GM18498 (cell line): ENCODE measurements around the gene INO80.

Experiments used
- ATAC-seq: cut with Tn5 transposase; IDR thresholded peaks from one replicate; pipeline ENCODE4 v1.9.1; 2021; ENCODE audit warnings: mild to moderate bottlenecking, moderate library complexity; ENCODE audit not compliant: unreplicated experiment

The INO80 gene

DNA sequence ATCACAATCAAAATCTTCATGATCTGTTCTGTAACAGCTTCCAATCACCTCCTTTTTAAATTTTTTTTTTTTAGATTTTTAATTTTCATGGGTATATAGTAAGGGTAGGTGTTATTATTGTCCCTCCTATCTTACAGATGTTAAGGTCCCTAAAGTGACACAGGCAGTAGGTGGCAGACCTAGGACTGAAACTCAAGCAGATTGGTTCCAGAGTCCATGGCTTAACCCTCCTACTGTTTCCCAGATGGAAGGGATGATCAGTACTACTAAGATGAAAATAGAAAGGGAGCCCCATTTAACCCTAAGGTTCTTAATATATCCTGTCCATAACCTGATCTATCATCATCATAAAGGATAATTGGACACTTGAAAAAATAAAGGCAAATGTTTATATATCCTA, 105.7 kb downstream of the INO80 start:
- ATAC-seq = no peak

DNA sequence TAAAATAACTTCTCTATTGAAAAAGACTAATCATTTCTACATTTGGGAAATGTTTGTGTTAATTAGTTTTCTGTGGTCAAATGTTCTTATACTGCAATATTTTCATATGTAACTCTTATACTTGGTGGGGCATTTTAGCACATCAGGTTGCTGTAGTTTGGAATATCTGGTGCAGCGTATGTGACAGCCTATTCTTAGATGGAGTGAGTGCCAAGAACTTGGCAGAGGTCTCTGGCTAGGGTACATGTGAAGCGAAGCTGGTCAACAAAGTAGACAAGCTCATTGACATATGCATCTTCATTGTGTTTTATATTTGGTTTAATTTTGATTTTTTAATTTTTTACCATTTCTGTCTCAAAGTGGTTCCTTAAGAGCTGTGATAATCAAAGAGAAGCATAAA, 109.6 kb downstream of the INO80 start:
- ATAC-seq = no peak

DNA sequence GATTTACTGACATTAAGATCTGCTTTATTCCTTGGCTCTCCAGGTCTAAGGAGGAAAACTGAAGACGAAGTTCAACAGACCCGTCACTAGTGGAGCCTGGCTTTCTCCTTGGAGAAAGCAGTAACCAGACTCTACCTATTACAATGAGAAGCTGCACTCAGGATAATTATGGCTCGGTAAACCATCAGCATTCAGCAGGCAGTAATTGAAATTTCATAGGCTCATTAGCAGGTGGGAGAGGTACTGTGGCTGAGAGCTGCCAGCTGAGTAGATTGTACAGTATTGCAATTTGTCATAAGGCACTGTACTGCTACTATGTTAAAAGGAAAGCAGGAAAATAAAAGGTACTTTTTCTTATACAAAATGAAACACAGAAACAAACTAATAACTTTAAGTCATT, 111.6 kb downstream of the INO80 start:
- ATAC-seq = no peak

DNA sequence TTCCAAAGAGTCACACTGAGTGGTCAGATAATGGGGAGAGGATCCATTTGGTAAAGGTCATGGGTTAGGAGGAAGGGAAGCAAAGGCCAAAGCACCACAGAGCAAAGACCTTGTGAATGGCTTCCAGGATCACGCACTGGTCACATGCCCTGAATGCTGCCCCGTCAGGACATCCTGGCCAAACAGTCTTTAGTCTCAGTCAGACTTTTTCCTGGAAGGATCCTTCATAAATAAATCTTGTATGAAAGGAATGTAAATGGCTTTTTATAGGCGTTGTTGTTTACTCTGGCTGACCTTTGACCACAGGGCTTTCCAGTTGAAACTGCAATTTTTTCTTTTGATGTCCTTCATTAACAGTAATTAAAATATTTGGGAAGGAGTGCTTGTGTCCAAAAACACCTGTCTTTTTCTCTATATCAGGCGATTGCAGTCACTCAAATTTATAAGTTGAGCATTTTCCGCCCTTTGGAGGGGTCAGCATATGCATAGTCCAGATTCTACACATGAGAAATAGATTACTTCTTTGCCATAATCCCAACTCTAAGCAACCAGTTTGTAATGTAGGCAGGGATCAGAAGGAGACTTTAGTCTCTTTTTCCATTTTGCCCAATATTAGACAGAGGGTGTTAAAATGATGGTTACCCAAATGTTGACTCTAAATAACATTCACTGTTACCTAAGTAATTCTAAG, 114.4 kb downstream of the INO80 start:
- no peak for ATAC-seq

DNA sequence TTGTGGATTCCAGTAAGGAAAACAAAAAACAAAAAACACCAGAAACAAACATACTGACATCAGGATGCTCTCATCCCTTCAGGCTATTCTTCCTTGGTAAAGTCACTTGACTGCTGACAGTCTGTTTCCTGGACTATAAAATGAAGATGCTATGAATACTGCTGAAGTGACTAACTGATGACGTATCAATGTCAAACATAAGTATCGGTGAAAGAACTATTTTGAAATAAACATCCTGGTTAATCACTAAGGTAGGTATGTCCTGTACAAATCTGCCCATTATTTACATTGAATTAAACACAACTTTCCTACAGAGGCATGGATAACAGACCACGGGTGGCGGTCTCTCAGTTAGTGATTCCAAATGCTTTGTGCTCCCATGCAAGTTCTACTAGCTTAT, 116.9 kb downstream of the INO80 start:
- ATAC-seq = no peak

DNA sequence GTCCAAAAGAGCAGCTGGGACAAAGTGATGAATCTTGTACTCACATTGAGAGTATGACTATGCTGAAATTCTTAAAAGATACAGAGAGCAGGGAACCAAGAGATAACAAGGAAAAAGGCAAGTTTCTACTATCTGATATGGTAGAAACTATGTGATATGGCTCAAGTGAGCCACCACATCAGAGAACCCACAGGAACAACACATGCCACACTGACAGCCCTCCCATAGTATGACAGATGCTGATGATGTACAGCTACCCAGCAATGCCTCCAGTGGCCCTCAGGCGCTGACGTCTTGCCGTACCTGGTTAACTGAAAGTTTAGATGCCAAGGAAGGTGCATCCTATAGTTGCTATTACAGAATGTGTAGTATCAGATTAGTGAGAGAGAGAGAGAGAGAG, 120.4 kb downstream of the INO80 start:
- ATAC-seq = no peak

DNA sequence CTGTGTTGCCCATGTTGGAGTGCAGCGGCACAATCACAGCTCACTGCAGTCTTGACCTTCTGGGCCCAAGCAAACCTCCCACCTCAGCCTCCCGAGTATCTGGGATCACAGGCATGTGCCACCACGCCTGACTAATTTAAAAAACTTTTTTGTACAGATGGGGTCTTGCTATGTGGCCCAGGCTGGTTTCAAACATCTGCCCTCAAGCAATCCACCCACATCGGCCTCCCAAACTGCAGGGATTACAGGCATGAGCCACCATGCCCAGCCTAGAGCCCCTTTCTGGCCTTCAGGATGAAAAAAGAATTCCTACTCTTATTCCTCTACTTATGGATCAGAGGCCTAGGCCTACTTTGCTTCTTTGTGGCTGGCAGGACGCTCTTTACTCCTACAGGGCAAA, 123.3 kb downstream of the INO80 start:
- ATAC-seq = no peak

DNA sequence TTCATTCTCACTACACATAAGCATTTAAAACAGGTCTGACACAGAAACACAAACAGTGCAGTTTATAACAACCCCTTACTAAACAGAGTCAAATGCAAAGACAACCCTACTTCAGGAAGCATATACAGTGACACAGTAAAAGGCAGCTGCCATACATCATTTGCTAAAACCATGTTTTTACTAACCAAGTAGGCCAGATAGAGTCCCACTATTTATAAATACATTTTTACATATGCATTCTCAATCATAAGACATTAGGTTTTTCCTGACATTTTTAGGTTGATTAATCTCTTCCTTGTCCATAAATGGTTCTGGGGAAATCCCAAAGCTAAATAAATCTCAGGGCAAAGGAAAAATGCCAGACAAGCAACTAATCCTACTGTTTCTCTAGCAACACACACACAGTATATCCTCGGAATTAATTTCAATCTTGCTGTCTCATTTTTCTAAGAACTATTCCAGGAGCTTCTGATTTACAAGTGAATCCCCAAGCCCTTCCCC, 123.8 kb downstream of the INO80 start:
- ATAC-seq = no peak

DNA sequence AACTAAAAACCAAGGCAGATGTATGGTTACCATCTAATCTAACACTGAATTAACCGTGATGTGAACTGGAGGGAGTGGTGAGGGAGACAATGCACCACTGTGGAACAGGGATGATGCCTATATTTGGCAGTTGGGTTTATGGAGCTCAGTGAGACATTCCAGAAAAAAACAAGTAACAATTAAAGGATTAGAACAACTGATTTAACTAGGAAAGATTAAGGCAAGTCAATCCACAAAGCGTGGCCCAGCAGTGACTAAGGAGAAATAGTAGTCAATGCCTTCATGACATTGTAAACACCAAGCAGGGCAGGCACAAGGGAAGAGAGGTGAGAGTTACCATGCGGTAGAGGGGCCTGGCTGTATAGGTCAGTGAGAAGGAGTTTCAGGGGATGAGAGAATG, 124.7 kb downstream of the INO80 start:
- no peak for ATAC-seq

DNA sequence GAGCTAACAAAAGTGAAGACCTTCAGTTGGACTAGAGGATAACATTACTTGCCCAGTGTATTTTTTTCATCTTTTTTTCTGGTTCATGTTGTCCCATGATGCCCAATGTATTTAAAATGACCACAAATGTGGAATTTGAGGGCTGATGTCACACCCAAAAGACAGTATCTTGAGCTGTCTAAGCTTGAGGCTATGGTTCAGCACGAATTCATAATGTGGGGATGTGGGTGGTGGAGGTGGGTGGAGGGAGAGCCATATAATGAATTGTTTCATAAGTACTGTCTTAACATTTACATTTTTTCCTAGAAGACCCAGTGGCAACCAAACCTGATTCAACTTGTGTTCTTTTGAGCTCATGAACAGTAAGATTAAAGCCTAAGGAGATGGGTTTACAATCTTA, 125.3 kb downstream of the INO80 start:
- no peak for ATAC-seq

DNA sequence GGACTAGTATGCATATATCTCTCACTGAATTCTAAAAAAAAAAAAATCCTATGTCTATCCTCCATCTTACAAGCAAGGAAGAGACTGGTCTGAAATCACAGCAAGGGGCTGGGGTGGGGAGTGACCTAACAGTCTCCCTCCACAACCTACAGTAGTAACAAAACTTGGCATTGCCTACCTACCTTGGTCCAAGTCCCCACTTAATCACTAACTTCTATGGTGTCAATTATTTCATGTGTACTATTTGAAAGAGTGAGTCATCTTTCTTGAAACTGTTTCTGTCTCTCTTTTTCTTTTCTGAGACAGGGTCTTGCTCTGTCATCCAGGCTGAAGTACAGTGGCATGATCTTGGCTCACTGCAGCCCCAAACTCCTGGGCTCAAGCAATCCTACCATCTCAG, 126.0 kb downstream of the INO80 start:
- no peak for ATAC-seq

DNA sequence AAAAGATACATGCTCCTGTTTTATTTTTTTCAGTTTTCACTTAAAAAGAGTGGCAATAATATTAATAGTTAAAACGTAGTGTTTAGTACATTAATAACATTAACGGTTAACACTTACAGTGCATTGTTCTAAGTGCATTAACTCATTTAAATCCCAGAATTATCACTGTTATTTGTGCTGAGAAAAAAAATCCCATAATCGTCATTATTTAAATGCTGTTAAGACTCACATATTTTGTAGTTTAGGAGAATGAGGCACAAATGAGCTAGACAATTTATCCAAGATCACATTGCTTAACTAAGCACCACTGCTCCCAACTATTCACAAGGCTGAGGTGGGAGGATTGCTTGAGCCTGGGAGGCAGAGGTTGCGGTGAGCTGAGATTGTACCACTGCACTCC, 127.9 kb downstream of the INO80 start:
- no peak for ATAC-seq

DNA sequence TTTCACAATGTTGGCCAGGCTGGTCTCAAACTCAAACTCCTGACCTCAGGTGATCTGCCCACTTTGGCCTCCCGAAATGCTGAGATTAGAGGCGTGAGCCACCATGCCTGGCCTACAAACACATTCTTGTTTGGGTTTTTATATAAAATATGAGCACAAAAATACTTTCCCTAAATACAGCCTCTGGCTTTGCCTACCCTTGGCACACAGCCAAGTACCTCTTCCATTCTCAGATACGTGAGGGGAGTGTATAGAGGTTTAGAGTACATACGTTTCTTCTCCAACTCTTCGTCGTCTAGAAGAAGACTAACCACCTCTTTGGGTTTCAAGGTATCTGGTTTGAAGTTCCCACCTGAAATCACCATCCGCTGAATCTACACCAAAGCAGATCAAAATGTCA, 129.3 kb downstream of the INO80 start:
- no peak for ATAC-seq

DNA sequence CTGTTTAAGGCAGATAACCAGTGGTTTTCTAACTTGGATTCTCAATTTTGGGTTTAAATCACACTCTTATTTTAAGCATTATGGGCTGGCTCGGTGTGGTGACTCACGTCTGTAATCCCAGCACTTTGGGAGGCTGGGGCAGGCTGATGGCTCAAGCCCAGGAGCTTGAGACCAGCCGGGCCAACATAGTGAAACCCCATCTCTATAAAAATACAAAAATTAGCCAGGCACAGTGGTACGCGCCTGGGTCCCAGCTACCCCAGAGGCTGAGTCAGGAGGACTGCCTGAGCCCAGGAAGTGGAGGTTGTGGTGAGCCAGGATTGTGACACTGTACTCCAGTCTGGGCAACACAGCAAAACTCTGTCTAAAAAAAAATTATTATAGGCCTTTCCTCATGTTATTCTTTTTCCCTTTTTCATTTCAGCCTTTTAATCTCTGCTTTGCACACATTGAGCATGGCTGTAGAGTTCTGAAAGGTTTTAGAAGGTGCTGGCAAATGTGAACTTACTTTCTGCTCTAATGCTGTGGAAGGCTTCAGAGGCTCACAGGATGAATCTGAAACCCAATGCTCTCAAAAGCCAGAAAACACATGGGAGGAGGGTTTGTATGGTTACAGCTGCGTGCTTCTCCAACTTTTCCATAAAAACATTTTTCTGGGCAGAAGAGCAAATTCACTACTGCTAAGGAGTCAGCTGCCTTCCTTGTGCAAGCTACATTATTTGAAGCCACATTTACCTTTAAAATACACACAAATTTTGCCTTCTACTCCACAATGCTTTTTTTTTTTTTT, 130.3 kb downstream of the INO80 start:
- ATAC-seq = no peak

DNA sequence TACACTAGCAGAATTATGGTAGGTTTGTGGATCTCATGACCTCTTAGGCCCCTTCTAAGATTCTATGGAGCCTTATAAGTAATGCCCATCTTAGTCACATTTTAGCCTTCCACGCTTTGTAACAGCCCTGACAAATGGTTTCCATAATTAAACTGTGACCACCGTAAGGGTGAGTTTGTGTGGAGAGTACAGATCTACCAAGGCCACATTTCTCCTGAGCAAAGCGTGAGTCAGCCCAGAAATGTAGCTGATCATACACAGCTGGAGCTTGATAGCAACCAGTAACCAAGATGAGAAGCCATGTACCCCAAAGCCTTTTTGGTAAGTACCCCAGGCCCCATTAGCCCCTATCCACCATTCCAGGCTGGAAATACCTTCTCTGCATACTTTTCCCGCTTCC, 131.1 kb downstream of the INO80 start:
- ATAC-seq = no peak

DNA sequence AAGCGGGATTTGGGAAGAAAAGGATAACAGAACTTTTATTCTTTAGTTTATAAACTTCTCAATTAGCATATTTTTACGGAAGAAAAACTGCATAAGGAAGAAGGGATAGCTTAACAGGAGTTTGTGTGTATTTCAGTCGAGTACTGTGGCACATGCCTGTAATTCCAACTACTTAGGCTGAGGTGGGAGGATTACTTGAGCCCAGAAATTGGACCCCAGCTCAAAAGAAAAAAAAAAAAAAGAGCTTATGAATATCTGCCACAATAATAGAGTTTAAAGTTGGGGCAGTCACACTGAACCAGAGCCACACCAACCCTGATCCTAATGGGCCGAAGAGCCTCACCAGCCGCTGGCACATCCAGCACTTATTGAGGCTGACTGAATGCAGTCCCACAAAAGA, 131.7 kb downstream of the INO80 start:
- no peak for ATAC-seq

DNA sequence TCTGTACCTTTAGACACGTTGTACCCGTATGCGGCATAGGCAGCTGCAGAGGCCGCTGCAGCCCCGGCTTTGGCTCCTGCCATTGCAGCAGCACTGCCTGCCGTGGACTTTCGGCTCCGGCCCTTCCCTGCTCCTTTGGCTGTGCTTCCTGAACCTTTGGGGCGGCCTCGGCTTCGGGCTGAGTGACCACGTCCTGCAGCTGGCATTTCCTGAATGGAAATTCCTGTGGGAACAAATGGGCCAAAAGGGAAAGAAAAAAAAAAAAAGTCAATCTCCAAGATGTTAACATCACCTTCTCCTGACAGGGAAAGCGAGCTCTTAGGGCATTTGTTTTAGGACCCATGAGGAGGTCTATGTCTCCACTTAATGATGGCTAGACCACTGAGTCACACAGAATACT, 133.2 kb downstream of the INO80 start:
- no peak for ATAC-seq

DNA sequence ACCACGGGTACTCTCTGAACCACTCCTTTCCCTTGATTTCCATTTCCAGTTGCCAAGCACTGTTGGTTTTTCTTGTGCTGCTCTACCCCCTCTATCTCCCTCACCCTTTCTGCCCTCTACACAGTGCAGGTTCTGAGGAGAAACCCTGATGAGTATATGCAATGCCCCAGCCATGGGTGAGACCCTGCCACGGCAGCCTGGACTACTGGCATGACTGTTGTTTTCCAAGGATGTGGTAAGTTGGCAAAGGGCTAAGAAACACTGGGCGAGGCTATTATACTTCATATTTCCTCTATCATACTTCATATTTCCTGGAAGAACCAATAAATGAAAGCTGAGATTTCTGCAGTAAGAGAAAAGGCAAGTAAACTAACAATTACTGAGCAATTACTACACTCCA, 134.9 kb downstream of the INO80 start:
- ATAC-seq = no peak

DNA sequence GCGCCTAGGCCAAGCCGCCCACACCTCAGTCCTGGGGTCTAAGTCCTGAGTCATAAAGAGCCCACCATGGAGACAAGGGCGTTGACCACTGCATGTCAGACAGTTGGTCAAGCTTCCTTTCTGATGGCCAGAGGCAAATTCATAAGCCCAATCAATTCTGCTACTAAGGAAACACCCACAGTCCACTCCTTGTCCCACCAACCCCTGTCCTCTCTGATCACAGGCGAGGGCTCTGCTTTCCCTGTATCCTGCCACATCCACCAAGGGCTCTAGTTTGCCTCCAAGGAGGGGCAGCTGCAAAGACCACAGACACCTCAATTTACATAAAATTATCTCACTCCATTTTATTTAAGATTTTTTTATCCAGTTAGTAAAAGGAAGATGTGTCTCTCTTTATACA, 137.5 kb downstream of the INO80 start:
- ATAC-seq = no peak

DNA sequence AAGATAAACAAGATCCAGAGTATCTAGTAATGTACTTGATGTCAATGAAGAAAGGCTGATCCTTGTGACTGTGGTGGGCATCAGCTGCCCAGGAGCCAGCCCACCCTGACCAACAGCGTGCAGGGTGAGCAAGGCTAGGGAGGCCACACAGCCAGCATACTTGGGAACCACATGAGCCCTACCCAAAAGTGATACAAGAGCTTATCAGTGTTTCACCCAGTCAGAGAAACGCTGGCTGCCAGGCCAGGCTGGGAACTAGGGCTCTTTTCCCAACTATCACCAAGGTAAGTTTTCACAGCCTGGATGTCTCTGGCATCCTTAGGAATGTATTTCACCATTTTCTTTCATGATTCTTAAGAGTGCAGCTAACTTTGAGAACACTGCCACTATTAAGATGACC, 137.9 kb downstream of the INO80 start:
- ATAC-seq = no peak

DNA sequence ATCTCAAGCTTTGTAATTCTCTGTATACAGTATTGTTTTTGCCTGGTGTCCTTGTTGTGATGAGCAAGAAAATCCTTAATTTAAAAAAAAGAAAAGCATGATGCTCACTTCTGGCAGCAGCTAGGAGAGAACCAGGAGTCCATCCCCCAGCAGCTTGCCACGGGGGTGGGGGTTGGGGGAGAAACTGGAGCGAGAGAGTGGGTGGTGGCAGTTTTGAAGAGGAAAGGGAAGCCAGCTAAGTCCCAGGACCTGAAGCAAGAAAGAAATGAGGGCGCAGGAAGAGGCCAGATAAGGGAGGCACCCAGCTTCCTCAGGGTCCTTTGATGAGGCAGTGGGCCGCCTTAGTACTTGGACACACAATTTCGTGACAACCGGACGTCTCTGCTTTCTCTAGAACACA, 139.3 kb downstream of the INO80 start:
- ATAC-seq = no peak

DNA sequence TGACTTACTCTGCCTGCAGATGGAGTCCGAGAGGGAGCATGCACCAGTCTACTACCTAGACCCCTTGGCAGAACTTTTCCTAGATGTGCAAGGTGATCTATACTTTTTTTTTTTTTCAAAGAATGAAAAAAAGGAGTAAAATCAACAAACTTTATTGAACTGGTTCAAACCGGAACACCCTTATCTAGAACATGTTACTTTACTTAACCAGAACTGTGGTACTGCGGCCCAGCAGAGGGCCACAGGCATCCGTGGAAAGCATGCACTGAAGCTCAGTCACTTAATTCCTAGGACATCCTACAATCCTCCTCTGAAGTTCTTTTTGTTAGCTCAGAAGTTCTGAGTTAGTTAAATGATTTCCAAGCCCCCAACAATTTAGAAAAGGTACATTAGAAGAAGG, 141.2 kb downstream of the INO80 start:
- ATAC-seq = no peak

DNA sequence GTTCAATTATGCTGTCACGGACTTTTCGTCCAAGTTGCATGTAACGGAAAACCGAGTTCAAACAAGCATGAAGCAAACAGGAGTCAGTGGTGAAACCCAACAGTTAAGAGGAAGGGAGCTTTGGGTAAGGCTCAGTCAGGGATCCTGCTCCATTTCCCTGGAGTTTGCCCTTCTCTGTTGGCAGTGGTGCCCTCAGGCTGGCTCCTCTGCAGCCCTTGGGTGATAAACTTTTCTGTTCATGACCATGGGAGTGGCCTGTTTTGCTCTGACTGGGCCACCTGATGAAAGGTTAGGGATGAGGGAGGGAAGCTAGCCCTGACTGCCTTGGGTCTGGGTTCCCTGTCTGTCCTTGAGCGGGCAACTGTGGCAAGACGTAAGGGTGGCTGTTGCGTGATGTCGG, 146.7 kb downstream of the INO80 start:
- ATAC-seq = no peak
